ENCODE measurements around the gene CLCA1.

Gene CLCA1

GRCh38 chr1:86546787-86547221, 78.1 kb downstream of the CLCA1 start, which contains the start of gene CLCA4:
Gene CLCA4, plus strand, starts transcription at chr1:86547078. Its CDS starts 42 bp downstream, at chr1:86547120.
- DNase-seq (ENCODE audit: low spot score) = no peak

DNA sequence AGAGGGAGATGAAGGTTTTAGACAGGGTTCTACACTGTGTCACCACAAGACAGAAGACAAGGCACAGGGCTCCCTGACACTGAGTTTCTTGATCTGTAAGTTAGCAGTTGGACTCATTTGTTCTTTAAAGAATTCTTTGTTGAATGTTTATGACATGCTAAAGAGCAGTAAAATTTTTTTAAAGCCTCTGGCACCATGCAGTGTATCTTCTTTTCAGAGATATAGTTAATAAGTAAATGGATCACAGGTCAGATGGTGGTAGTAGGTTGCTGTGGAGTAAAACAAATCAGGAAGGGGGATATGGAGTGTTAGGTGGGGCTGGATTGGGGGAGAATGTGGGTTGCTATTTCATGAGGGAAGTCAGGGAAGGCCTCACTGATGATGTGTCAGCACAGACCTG, 80.1 kb downstream of the CLCA1 start:
- DNase-seq (ENCODE audit: low spot score) = no peak
